ENCODE measurements around the gene ABO.

- TF ChIP-seq PHF8 (conservative IDR thresholded peaks at IDR 0.05; ENCODE audit: low read depth, low read length) (no peak), CEBPB (IDR thresholded peaks at IDR 0.05; ENCODE audit: low read depth, low read length) (no peak)
Observed at GRCh38 chr9:133226219-133227171, 48.5 kb downstream of the ABO start.
